ENCODE measurements around the gene TEX13D. TPM values are rescaled to one million over a fixed set of nuclear protein-coding genes. Genes with fewer than 3 reads are reported as not detected.

TEX13D gene
- total and polyA plus RNA-seq, 2 donors (not counting 3 experiments of a cell fraction or from before 2014, with no cell fraction given): not detected

DNA sequence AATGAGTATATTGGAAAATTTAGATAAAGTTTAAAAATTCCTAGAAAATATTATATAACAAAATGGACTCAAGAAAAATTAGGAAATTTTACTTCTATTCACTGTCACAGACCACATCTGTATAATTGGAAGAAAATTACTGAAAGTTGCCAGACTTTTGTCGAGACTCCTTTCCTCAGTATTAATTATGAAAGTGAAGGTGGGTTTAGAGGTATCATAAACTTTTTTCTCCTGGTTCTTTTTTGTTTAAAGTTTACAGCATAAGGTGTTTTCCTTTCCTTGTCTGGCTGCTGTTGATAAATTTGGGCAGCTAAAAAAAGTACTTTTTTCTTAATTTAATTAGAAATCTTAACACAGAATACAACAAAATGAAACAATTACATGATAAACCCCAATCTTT is 6.7 kb upstream of the TEX13D start:
- H3K4me2 ChIP-seq (ENCODE audit: insufficient read depth, low read length): no peak overlapping the region
- ChIA-PET CTCF (no interaction called here), POLR2A (no interaction called here)
- DNase-seq (ENCODE audit: low read depth, low spot score): no peak
- H3K36me3 ChIP-seq (ENCODE audit: control insufficient read depth in 2 of 2, extremely low read depth in 1 of 2, insufficient read depth in 2 of 2, low read length in 2 of 2): no peaks in the 10 kb centered on the region
- no peaks in the 10 kb centered on the region for H3K79me2 ChIP-seq (ENCODE audit: control insufficient read depth, insufficient read depth, low read length)
- no peak for TF ChIP-seq MYC (IDR thresholded peaks at IDR 0.05; ENCODE audit: low read depth, low read length)
- no peak for TF ChIP-seq JUN (IDR thresholded peaks at IDR 0.05; ENCODE audit: borderline replicate concordance, insufficient read depth, insufficient read length, low read depth)
- TF ChIP-seq FOS (IDR thresholded peaks at IDR 0.05; ENCODE audit: borderline replicate concordance, insufficient read depth, low read length): no peak
- no peak for TF ChIP-seq EZH2 (IDR thresholded peaks at IDR 0.05; ENCODE audit: borderline replicate concordance, low read depth, low read length, severe bottlenecking)
- TF ChIP-seq POLR2A (IDR thresholded peaks at IDR 0.05; ENCODE audit: low read depth, low read length): no peak
- TF ChIP-seq, protein P1, sequence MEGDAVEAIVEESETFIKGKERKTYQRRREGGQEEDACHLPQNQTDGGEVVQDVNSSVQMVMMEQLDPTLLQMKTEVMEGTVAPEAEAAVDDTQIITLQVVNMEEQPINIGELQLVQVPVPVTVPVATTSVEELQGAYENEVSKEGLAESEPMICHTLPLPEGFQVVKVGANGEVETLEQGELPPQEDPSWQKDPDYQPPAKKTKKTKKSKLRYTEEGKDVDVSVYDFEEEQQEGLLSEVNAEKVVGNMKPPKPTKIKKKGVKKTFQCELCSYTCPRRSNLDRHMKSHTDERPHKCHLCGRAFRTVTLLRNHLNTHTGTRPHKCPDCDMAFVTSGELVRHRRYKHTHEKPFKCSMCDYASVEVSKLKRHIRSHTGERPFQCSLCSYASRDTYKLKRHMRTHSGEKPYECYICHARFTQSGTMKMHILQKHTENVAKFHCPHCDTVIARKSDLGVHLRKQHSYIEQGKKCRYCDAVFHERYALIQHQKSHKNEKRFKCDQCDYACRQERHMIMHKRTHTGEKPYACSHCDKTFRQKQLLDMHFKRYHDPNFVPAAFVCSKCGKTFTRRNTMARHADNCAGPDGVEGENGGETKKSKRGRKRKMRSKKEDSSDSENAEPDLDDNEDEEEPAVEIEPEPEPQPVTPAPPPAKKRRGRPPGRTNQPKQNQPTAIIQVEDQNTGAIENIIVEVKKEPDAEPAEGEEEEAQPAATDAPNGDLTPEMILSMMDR (IDR thresholded peaks at IDR 0.05; ENCODE audit: extremely low read depth in 1 of 2, insufficient read depth in 1 of 2, low read depth in 1 of 2, low read length in 2 of 2): no peak
- no peak for TF ChIP-seq GATA2 (IDR thresholded peaks at IDR 0.05; ENCODE audit: insufficient read depth, insufficient read length, low read depth, low read length)
- no peak for TF ChIP-seq MAX (IDR thresholded peaks at IDR 0.05; ENCODE audit: insufficient read depth, insufficient read length)
- TF ChIP-seq POLR2AphosphoS5 (IDR thresholded peaks at IDR 0.05; ENCODE audit: insufficient read depth, low read depth, low read length): no peak
- FAIRE-seq: no peak
- dilution Hi-C loops (cut with MboI; ENCODE audit: extremely low pct_ligation_motif_present, low sequenced_read_pairs): no loop called here
- no peak overlapping the region for H3K4me3 ChIP-seq (replicated peaks in 1 of 3; ENCODE audit: insufficient read depth in 1 of 3, low read depth in 1 of 3, low read length in 3 of 3)
- no TSS peak for BruUV-seq (replicated peaks)
- intact Hi-C loops (cut with micrococcal nuclease): no loop called here
- no peaks in the 10 kb centered on the region for H3K4me1 ChIP-seq (ENCODE audit: control insufficient read depth, extremely low read depth, insufficient read depth, low read length)
- no peaks in the 10 kb centered on the region for H3K9me1 ChIP-seq (replicated peaks; ENCODE audit: control insufficient read depth, extremely low read depth, insufficient read depth, low read length)
- H2AFZ ChIP-seq (ENCODE audit: low read depth, low read length): no peak overlapping the region
- no peak overlapping the region for H3K27ac ChIP-seq (ENCODE audit: insufficient read depth, low read depth, low read length)
- no peak overlapping the region for H3K9ac ChIP-seq (replicated peaks; ENCODE audit: extremely low read depth, insufficient read depth, low read length)
- no peaks in the 10 kb centered on the region for H4K20me1 ChIP-seq (replicated peaks; ENCODE audit: control insufficient read depth, extremely low read depth, insufficient read depth, low read length)
- H3K9me3 ChIP-seq (replicated peaks; ENCODE audit: control insufficient read depth, insufficient read depth, low read length): no peaks in the 10 kb centered on the region
- no peaks in the 10 kb centered on the region for H3K27me3 ChIP-seq (ENCODE audit: control insufficient read depth in 2 of 2, insufficient read depth in 2 of 2, low read length in 2 of 2)
